Measurements from ENCODE around the gene BPIFB6. TPM values are rescaled to one million over a fixed set of nuclear protein-coding genes. Genes with fewer than 3 reads are reported as not detected.

BPIFB6 gene, protein sequence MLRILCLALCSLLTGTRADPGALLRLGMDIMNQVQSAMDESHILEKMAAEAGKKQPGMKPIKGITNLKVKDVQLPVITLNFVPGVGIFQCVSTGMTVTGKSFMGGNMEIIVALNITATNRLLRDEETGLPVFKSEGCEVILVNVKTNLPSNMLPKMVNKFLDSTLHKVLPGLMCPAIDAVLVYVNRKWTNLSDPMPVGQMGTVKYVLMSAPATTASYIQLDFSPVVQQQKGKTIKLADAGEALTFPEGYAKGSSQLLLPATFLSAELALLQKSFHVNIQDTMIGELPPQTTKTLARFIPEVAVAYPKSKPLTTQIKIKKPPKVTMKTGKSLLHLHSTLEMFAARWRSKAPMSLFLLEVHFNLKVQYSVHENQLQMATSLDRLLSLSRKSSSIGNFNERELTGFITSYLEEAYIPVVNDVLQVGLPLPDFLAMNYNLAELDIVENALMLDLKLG
- total RNA-seq = not detected

DNA sequence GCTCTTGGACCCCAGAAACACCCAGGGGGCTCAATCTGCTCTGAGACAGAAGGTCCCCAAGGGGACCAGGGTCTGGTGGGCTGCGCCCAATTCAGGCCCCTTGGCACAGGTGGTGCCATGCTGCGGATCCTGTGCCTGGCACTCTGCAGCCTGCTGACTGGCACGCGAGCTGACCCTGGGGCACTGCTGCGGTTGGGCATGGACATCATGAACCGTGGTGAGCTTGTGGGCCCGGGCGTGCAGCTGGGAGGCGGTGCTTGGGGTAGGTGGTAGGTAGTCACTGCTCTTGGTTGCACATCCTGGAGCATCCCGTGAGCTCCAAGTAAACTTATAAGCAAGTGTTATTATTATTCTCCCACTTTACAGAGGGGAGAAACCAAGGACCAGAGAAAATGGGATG is at the start of gene BPIFB6:
Gene BPIFB6, plus strand, starts transcription at position 118 of the 400 bp plus-strand sequence. Its CDS starts 0 bp downstream, at position 118.
- ATAC-seq (ENCODE audit: low FRiP score in 2 of 2) (no peak), DNase-seq (no peak)
- Histone ChIP-seq H3K9me3 (no peaks in the 10 kb centered on the region), H3K4me1 (no peaks in the 10 kb centered on the region), H3K27ac (no peak within 1 kb of the TSS), H3K4me3 (no peak within 1 kb of the TSS), H3K27me3 (no peaks in the 10 kb centered on the region), H3K36me3 (no peaks in the 10 kb centered on the region)
- 79 to 93% methylated on average over 4 to 9 of the region's 10 CpGs for WGBS, 2 donors
- TF ChIP-seq, protein P1, sequence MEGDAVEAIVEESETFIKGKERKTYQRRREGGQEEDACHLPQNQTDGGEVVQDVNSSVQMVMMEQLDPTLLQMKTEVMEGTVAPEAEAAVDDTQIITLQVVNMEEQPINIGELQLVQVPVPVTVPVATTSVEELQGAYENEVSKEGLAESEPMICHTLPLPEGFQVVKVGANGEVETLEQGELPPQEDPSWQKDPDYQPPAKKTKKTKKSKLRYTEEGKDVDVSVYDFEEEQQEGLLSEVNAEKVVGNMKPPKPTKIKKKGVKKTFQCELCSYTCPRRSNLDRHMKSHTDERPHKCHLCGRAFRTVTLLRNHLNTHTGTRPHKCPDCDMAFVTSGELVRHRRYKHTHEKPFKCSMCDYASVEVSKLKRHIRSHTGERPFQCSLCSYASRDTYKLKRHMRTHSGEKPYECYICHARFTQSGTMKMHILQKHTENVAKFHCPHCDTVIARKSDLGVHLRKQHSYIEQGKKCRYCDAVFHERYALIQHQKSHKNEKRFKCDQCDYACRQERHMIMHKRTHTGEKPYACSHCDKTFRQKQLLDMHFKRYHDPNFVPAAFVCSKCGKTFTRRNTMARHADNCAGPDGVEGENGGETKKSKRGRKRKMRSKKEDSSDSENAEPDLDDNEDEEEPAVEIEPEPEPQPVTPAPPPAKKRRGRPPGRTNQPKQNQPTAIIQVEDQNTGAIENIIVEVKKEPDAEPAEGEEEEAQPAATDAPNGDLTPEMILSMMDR (IDR thresholded peaks at IDR 0.05) = no peak

DNA sequence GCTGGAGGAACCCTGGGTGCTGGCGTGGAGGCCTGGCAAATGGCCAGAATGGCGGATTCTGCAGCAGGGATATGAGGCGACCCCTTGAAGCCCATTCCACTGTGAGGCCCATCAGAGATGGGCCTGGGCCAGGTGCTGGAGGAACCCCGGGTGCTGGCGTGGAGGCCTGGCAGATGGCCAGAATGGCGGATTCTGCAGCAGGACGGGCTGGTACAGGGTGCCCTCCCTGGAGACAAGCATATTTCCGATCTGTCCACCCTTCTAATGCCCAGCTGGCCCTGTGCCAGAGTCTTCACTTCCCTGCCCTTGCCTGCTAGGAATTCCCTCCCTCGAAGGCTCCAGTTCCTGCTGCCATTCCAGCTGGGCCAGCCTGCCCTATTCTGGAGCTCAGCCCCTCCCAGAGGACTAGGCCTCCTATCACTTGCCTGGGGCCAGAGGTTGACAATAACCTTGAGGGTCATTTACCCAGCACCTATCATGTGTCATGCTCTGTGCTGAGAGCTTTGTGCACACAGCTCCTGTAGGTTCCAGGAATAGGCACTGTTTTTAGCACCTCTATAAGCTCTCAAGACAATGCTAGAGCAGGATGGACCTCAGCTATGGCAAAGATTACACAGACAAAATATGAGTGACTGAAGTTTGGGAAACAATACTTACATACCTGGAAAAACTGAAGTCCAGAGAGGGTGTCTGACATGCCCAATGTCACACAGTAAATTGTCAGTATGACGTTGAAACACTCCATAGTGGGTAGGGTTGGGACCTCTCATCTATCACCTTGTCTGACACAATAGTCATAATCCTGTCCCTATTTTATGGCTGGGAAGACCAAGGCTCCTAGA is 48.6 kb upstream of the BPIFB6 start:
- H3K27me3 ChIP-seq = no peaks in the 10 kb centered on the region
- WGBS, 2 donors = 48 to 53% methylated on average over 5 to 10 of the region's 10 CpGs
- ATAC-seq (ENCODE audit: low FRiP score in 2 of 2) (no peak), DNase-seq (no peak)
- TF ChIP-seq POLR2A (IDR thresholded peaks at IDR 0.05) (no peak), POLR2AphosphoS5 (IDR thresholded peaks at IDR 0.05) (no peak), EP300 (IDR thresholded peaks at IDR 0.05) (no peak)
- TF ChIP-seq, protein P1 (IDR thresholded peaks at IDR 0.05) = no peak
- no peak overlapping the region for H3K27ac ChIP-seq
- no peaks in the 10 kb centered on the region for H3K9me3 ChIP-seq
- peaks cover 0 to 6% (median 0%) of the 10 kb centered on the region in 4 donors for H3K4me1 ChIP-seq
- no peaks in the 10 kb centered on the region for H3K36me3 ChIP-seq
- no peak overlapping the region for H3K4me3 ChIP-seq

DNA sequence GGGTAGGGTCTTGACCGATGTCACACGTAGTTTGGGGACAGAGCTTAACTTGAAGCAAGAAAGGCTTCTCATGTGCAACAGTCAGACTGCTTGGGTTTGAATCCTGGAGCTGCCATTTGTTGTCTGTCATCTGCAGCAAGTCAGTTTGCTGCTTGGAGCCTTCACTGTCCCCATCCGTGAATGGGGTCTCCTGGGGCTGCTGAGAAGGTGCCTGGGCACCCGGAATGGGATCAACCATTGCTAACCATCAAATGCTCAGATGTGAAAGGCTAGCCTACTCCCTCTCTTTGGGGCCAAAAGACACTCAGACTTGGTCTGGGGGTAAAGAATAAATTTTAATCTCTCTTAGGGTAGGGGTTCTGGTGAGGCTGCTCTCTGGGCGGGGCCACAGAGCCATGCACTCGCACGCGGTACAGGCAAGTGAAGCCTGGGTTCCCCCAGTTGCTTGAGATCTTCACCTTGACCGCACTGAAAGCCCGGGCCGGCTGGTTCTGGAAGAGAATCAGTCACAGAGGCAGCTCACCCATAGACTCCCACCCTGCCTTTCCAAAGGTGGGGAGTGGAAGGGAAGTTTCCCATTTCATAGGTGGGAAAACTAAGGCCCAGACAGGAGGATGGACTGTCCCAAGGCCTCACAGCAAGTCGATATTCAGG is 47.9 kb upstream of the BPIFB6 start:
- H3K27ac ChIP-seq = no peak overlapping the region
- no peaks in the 10 kb centered on the region for H3K36me3 ChIP-seq
- H3K4me3 ChIP-seq = no peak overlapping the region
- DNase-seq = no peak
- peaks cover 0 to 6% (median 0%) of the 10 kb centered on the region in 4 donors for H3K4me1 ChIP-seq
- TF ChIP-seq, protein P1 (IDR thresholded peaks at IDR 0.05) = no peak
- TF ChIP-seq EP300 (IDR thresholded peaks at IDR 0.05) (no peak), POLR2A (IDR thresholded peaks at IDR 0.05) (no peak), POLR2AphosphoS5 (IDR thresholded peaks at IDR 0.05) (no peak)
- no peak for ATAC-seq (ENCODE audit: low FRiP score in 2 of 2)
- no peaks in the 10 kb centered on the region for H3K9me3 ChIP-seq
- no peaks in the 10 kb centered on the region for H3K27me3 ChIP-seq
- 85 to 95% methylated on average over 10 to 12 of the region's 12 CpGs for WGBS, 2 donors

DNA sequence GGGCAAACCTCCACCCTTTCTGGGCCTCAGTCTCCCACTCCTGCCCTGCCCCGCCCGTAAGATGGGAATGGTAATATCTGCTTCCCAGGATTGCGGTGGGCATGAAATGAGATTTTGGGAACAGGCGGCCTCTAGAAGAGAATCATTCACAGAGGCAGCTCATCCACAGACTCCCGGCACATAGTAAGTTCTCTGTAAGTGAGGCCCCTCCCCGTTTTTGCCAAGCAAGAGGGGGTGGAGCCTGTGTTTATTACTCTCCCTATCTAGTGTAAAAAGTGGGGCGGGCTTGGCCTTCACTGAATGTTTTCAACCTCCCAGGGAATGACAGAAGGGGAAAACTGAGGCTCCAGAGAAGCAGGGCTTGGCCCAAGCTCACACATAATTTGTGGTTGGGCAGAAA is 47.3 kb upstream of the BPIFB6 start:
- H3K9me3 ChIP-seq = no peaks in the 10 kb centered on the region
- H3K27me3 ChIP-seq = no peaks in the 10 kb centered on the region
- no peak for ATAC-seq (ENCODE audit: low FRiP score in 2 of 2)
- no peak for TF ChIP-seq POLR2A (IDR thresholded peaks at IDR 0.05)
- no peak for TF ChIP-seq POLR2AphosphoS5 (IDR thresholded peaks at IDR 0.05)
- no peak for TF ChIP-seq EP300 (IDR thresholded peaks at IDR 0.05)
- TF ChIP-seq, protein P1 (IDR thresholded peaks at IDR 0.05) = no peak
- H3K36me3 ChIP-seq = no peaks in the 10 kb centered on the region
- H3K27ac ChIP-seq = no peak overlapping the region
- peaks cover 0 to 6% (median 0%) of the 10 kb centered on the region in 4 donors for H3K4me1 ChIP-seq
- H3K4me3 ChIP-seq = no peak overlapping the region
- DNase-seq = no peak
- 75 to 78% methylated on average over 7 of the region's 7 CpGs for WGBS, 2 donors
